K562 (cell line): ENCODE data around the gene CENPT. TPM values are rescaled to one million over a fixed set of nuclear protein-coding genes. Genes with fewer than 3 reads are reported as not detected.

Experiments
- ATAC-seq: fragments of 200-7000 bp; cut with Tn5 transposase; 3 replicates; pipeline ENCODE4 v1.9.1; 2020; ENCODE audit warnings: moderate library complexity
- BruUV-seq: library from RNA; stranded (reverse); fragments of 400-500 nt; replicated peaks from 2 replicates; lab custom pipeline; 2021; lab: Mats Ljungman, UMichigan
- CTCF ChIA-PET: fragments of 300-600 bp; formaldehyde crosslinking; extraction: SDS; loops from one replicate; lab custom pipeline; 2021; ENCODE audit warnings: low intra/inter-chr PET ratio; lab: Yijun Ruan, JAX
- POLR2A ChIA-PET: fragments of 300-600, 350-650 bp; sonication (Branson Sonifier 250); formaldehyde crosslinking; extraction: SDS; loops from one replicate; lab custom pipeline; 2021; ENCODE audit warnings: antibody characterized with exemption, inconsistent platforms; lab: Yijun Ruan, JAX
- DNase-seq, 4 experiments: peaks; one replicate each; pipeline versions ENCODE4 v3.0.0 to v3.0.0-alpha.2; 2011 to 2018; ENCODE audit warnings: low spot score in 3 of 4, mixed read lengths in 3 of 4; ENCODE audit errors: extremely low read depth in 1 of 4
- FAIRE-seq: peaks from 2 replicates; lab custom pipeline; 2011; peaks lifted over from hg19 to GRCh38; lab: Jason Lieb, UNC
- H2AFZ ChIP-seq: 2 replicates; pipeline ENCODE4 v1.6.0; 2011; ENCODE audit warnings: low read depth, low read length, control low read depth, inconsistent platforms
- H3K27ac ChIP-seq: fragments of 200-600 bp; 3 replicates; pipeline ENCODE4 v1.8.0; 2011; ENCODE audit warnings: low read depth, mild to moderate bottlenecking, control low read depth, inconsistent platforms, low read length, moderate library complexity, mixed read lengths; ENCODE audit errors: extremely low read depth
- H3K27me3 ChIP-seq, 2 experiments: fragments of 300-600 bp in 1 of 2; 2 replicates in 1 of 2; 3 replicates in 1 of 2; pipeline versions ENCODE4 v1.6.0 to v1.8.0; 2011; ENCODE audit warnings: inconsistent platforms in 2 of 2, low read length in 2 of 2, mild to moderate bottlenecking in 1 of 2, mixed read lengths in 1 of 2, moderate library complexity in 1 of 2; ENCODE audit not compliant: control insufficient read depth in 2 of 2, insufficient read depth in 2 of 2
- H3K36me3 ChIP-seq: fragments of 300-600 bp; 3 replicates; pipeline ENCODE4 v1.8.0; 2011; ENCODE audit warnings: mild to moderate bottlenecking, low read length, inconsistent platforms; ENCODE audit not compliant: control insufficient read depth, insufficient read depth
- H3K4me1 ChIP-seq, 2 experiments: fragments of 200-600 bp in 1 of 2; replicated peaks in 1 of 2; 2 replicates in 1 of 2; 3 replicates in 1 of 2; pipeline versions ENCODE4 v1.5.1 to v1.8.0; 2011; ENCODE audit warnings: inconsistent platforms in 2 of 2, low read length in 2 of 2, mild to moderate bottlenecking in 1 of 2, mixed read lengths in 1 of 2, moderate library complexity in 1 of 2; ENCODE audit not compliant: control insufficient read depth in 2 of 2, insufficient read depth in 2 of 2
- H3K4me2 ChIP-seq: 2 replicates; pipeline ENCODE4 v1.6.1; 2011; ENCODE audit warnings: low read length, control low read depth, inconsistent platforms, mixed read lengths; ENCODE audit not compliant: insufficient read depth
- H3K4me3 ChIP-seq: fragments of 200-600 bp; sonication (generic), shearing (Covaris generic); 2 replicates; pipeline ENCODE4 v1.5.1; 2016; ENCODE audit warnings: control low read depth, inconsistent platforms
- H3K79me2 ChIP-seq: fragments of 200-600 bp; 3 replicates; pipeline ENCODE4 v1.8.0; 2011; ENCODE audit warnings: low read length, inconsistent platforms; ENCODE audit not compliant: control insufficient read depth, insufficient read depth
- H3K9ac ChIP-seq, 2 experiments: 2 replicates each; pipeline versions ENCODE4 v1.6.0 to v1.6.1; 2011; ENCODE audit warnings: low read depth in 2 of 2, low read length in 2 of 2, control low read depth in 1 of 2, inconsistent platforms in 1 of 2, mild to moderate bottlenecking in 1 of 2, mixed read lengths in 1 of 2; ENCODE audit not compliant: insufficient read depth in 1 of 2
- H3K9me1 ChIP-seq: one replicate; pipeline ENCODE4 v1.6.0; 2011; ENCODE audit warnings: inconsistent platforms, mild to moderate bottlenecking, low read length, moderate library complexity; ENCODE audit not compliant: control insufficient read depth, insufficient read depth
- H3K9me3 ChIP-seq: replicated peaks from 2 replicates; pipeline ENCODE4 v1.5.1; 2011; ENCODE audit warnings: low read depth, low read length, inconsistent platforms; ENCODE audit not compliant: control insufficient read depth, insufficient read depth
- H4K20me1 ChIP-seq: replicated peaks from 2 replicates; pipeline ENCODE4 v1.6.1; 2011; ENCODE audit warnings: low read length, inconsistent platforms, mixed read lengths; ENCODE audit not compliant: control insufficient read depth, insufficient read depth
- TCF3 ChIP-seq: sonication (generic); formaldehyde crosslinking; IDR thresholded peaks from 2 replicates; pipeline ENCODE4 v1.4.0; 2020; ENCODE audit warnings: mild to moderate bottlenecking, missing genetic modification reagents
- in situ Hi-C: fragments of 300-500 bp; cut with MboI; formaldehyde crosslinking; loops from 4 replicates; pipeline ENCODE4 v1.15.0; 2018; ENCODE audit warnings: inconsistent platforms, mixed read lengths
- intact Hi-C: fragments of 100-400 bp; cut with micrococcal nuclease; formaldehyde crosslinking; loops from 2 replicates; pipeline ENCODE4 v1.14.2; 2022
- polyA plus RNA-seq, 8 experiments: library from polyadenylated mRNA; depleted of rRNA in 4 of 8; stranded (reverse) in 5 of 8; unstranded in 3 of 8; fragments of >200 nt; fragmentation: Nextera tagmentation in 2 of 8; fragmentation: Illumina TruSeq in 1 of 8; extraction: Ambion mirVana in 2 of 8; extraction: Trizol in 1 of 8; gene quantifications; 2 replicates each; pipeline versions ENCODE4 v1.2.1 to v1.2.3, GENCODE V29; 2011 to 2014; ENCODE audit warnings: inconsistent platforms in 1 of 8, missing spikeins in 1 of 8
- total RNA-seq, 7 experiments: library from RNA; depleted of rRNA in 6 of 7; stranded (reverse); fragments of >200 nt in 6 of 7; fragmentation: Illumina TruSeq in 2 of 7; extraction: Trizol in 2 of 7; gene quantifications; 2 replicates each; pipeline versions ENCODE4 v1.2.1 to v1.2.3, GENCODE V29; 2011 to 2021; ENCODE audit warnings: low replicate concordance in 1 of 7
- TF ChIP-seq, protein P1 (sequence below), 2 experiments: IDR thresholded peaks in 1 of 2; conservative IDR thresholded peaks in 1 of 2; 2 replicates each; pipeline ENCODE4 v1.6.1; 2016; ENCODE audit warnings: low read depth in 2 of 2, mild to moderate bottlenecking in 1 of 2, missing compliant biosample characterization in 1 of 2, missing genetic modification characterization in 1 of 2, moderate library complexity in 1 of 2
- TF ChIP-seq, protein P2 (sequence below): sonication (generic); formaldehyde crosslinking; IDR thresholded peaks from 2 replicates; pipeline ENCODE4 v1.8.0; 2022; ENCODE audit warnings: mild to moderate bottlenecking, missing genetic modification reagents

The CENPT gene
- total and polyA plus RNA-seq, 9 of the 15 experiments (the other 6 are each of a cell fraction or from before 2014, with no cell fraction given), result 3.6 to 94.2 (median 44.1) TPM

DNA sequence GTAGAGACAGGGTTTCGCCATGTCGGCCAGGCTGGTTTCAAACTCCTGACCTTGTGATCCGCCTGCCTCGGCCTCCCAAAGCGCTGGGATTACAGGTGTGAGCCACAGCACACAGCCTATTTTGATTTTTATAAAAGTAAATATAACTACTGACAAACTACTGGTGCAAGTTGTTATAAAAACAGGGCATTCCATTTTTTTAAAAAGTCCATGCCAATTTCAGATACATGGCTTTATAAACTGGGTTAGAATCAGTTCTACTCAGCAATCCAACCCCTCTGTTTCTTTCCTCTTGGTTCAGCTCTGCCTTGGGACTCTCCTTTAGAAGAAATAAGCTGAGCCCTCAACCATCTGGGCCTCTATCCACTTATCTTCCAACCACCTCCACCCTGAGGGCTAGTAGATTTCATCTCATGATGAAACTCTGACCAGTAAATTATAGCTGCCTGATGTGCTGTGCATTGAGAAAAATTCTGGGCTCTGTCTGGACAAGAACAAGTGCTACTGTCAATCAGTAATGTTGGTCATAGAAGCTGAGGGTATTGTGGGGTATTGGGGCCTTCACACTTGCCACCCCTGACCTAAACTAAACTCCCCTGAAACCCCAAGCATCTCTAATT, 51.3 kb downstream of the CENPT start (continued):
- TF ChIP-seq, protein P1, sequence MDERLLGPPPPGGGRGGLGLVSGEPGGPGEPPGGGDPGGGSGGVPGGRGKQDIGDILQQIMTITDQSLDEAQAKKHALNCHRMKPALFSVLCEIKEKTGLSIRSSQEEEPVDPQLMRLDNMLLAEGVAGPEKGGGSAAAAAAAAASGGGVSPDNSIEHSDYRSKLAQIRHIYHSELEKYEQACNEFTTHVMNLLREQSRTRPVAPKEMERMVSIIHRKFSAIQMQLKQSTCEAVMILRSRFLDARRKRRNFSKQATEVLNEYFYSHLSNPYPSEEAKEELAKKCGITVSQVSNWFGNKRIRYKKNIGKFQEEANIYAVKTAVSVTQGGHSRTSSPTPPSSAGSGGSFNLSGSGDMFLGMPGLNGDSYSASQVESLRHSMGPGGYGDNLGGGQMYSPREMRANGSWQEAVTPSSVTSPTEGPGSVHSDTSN (CRISPR knock-in tag; IDR thresholded peaks at IDR 0.05; ENCODE audit: low read depth), result no peak
- TF ChIP-seq, protein P1 (tag; conservative IDR thresholded peaks at IDR 0.05; ENCODE audit: low read depth), result peak; percentile 71
- TF ChIP-seq TCF3, result 0 out of 2 replicates have a peak, but pooled peaks have one; percentile 5

DNA sequence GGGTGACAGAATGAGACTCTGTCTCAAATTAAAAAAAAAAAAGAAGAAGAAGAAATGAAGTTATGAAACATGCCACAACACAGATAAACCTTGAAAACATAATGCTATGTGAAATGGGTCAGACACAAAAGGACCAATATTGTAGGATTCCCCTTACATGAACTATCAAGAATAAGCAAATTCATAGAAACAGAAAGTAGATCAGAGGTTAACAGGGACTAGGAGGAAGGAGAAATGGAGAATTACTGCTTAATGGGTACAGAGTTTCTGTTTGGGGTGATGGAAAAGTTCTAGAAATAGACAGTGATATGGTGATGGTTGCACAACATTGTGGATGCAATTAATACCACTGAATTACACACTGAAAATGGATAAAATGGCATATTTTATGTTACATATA, 57.4 kb downstream of the CENPT start:
- H3K9me1 ChIP-seq, result no peaks in the 10 kb centered on the region
- no peak overlapping the region for H3K9ac ChIP-seq
- ChIA-PET CTCF (no interaction called here), POLR2A (no interaction called here)
- H3K27me3 ChIP-seq, result no peaks in the 10 kb centered on the region
- no peaks in the 10 kb centered on the region for H3K36me3 ChIP-seq
- H2AFZ ChIP-seq, result no peak overlapping the region
- H3K4me3 ChIP-seq, result no peak overlapping the region
- in situ Hi-C loops (no loop called here), intact Hi-C loops (no loop called here)
- no peak overlapping the region for H3K4me2 ChIP-seq
- no peaks in the 10 kb centered on the region; a peak in 1 of 5 replicates for H3K4me1 ChIP-seq
- H3K9me3 ChIP-seq, result no peaks in the 10 kb centered on the region
- peaks cover 15% of the 10 kb centered on the region for H3K79me2 ChIP-seq
- ATAC-seq, result no peak
- no peaks in the 10 kb centered on the region for H4K20me1 ChIP-seq
- no peak for FAIRE-seq
- no peak for DNase-seq
- TF ChIP-seq, protein P2, sequence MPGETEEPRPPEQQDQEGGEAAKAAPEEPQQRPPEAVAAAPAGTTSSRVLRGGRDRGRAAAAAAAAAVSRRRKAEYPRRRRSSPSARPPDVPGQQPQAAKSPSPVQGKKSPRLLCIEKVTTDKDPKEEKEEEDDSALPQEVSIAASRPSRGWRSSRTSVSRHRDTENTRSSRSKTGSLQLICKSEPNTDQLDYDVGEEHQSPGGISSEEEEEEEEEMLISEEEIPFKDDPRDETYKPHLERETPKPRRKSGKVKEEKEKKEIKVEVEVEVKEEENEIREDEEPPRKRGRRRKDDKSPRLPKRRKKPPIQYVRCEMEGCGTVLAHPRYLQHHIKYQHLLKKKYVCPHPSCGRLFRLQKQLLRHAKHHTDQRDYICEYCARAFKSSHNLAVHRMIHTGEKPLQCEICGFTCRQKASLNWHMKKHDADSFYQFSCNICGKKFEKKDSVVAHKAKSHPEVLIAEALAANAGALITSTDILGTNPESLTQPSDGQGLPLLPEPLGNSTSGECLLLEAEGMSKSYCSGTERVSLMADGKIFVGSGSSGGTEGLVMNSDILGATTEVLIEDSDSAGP (CRISPR knock-in tag), result no peak
- TF ChIP-seq, all 486 proteins: peak for 0
- H3K27ac ChIP-seq, result no peak overlapping the region
- BruUV-seq, result no TSS peak
